Endothelial cell of umbilical vein (primary cell): ENCODE measurements around the gene ADH5. TPM values are rescaled to one million over a fixed set of nuclear protein-coding genes. Genes with fewer than 3 reads are reported as not detected.

Experiments
- BruUV-seq: library from RNA; stranded (reverse); fragments of 400-500 nt; replicated peaks from 2 replicates; lab custom pipeline; 2021; lab: Mats Ljungman, UMichigan
- CTCF ChIA-PET: fragments of 300-600, 350-600 bp; sonication (Branson Sonifier 250); formaldehyde crosslinking; loops from one replicate; lab custom pipeline; 2021; ENCODE audit warnings: antibody characterized with exemption, inconsistent platforms; lab: Charles Lee
- POLR2A ChIA-PET: fragments of 300-600, 350-600 bp; sonication (Branson Sonifier 250); formaldehyde crosslinking; loops from one replicate; lab custom pipeline; 2021; ENCODE audit warnings: antibody characterized with exemption, inconsistent platforms; lab: Charles Lee
- DNase-seq: peaks from one replicate; pipeline ENCODE4 v3.0.0-alpha.2; 2011; ENCODE audit warnings: low read depth, low spot score
- FAIRE-seq: peaks from 2 replicates; lab custom pipeline; 2011; peaks lifted over from hg19 to GRCh38; lab: Jason Lieb, UNC
- H2AFZ ChIP-seq: 2 replicates; pipeline ENCODE4 v1.6.0; 2012; ENCODE audit warnings: low read depth, low read length, control low read depth, inconsistent platforms
- H3K27ac ChIP-seq: 2 replicates; pipeline ENCODE4 v1.5.1; 2011; ENCODE audit warnings: low read depth, mild to moderate bottlenecking, control low read depth, low read length, moderate library complexity; ENCODE audit not compliant: insufficient read depth
- H3K27me3 ChIP-seq, 2 experiments: 2 replicates each; pipeline versions ENCODE4 v1.6.0 to v1.6.1; 2011; ENCODE audit warnings: low read length in 2 of 2, mixed read lengths in 1 of 2; ENCODE audit not compliant: control insufficient read depth in 2 of 2, insufficient read depth in 2 of 2
- H3K36me3 ChIP-seq, 2 experiments: 2 replicates in 1 of 2; 3 replicates in 1 of 2; pipeline ENCODE4 v1.5.1; 2011; ENCODE audit warnings: low read length in 2 of 2, mild to moderate bottlenecking in 1 of 2, moderate library complexity in 1 of 2; ENCODE audit not compliant: control insufficient read depth in 2 of 2, insufficient read depth in 2 of 2; ENCODE audit errors: extremely low read depth in 1 of 2
- H3K4me1 ChIP-seq: 3 replicates; pipeline ENCODE4 v1.5.1; 2011; ENCODE audit warnings: mild to moderate bottlenecking, low read length; ENCODE audit not compliant: control insufficient read depth, insufficient read depth; ENCODE audit errors: extremely low read depth
- H3K4me2 ChIP-seq: 2 replicates; pipeline ENCODE4 v1.6.1; 2011; ENCODE audit warnings: low read length, control low read depth, mixed read lengths; ENCODE audit not compliant: insufficient read depth
- H3K4me3 ChIP-seq, 3 experiments: fragments of 200-600 bp in 1 of 3; sonication (generic), shearing (Covaris generic) in 1 of 3; replicated peaks in 1 of 3; 2 replicates each; pipeline ENCODE4 v1.5.1; 2011 to 2016; ENCODE audit warnings: control low read depth in 3 of 3, low read length in 3 of 3, mild to moderate bottlenecking in 2 of 3, inconsistent platforms in 1 of 3, low read depth in 1 of 3, moderate library complexity in 1 of 3; ENCODE audit not compliant: insufficient read depth in 1 of 3
- H3K79me2 ChIP-seq: 2 replicates; pipeline ENCODE4 v1.6.0; 2012; ENCODE audit warnings: low read length, inconsistent platforms; ENCODE audit not compliant: control insufficient read depth, insufficient read depth
- H3K9ac ChIP-seq: replicated peaks from 2 replicates; pipeline ENCODE3; 2011; ENCODE audit warnings: low read length, control low read depth; ENCODE audit not compliant: insufficient read depth; ENCODE audit errors: extremely low read depth
- H3K9me1 ChIP-seq: replicated peaks from 3 replicates; pipeline ENCODE4 v1.6.0; 2011; ENCODE audit warnings: mild to moderate bottlenecking, low read length; ENCODE audit not compliant: control insufficient read depth, insufficient read depth; ENCODE audit errors: extremely low read depth
- H3K9me3 ChIP-seq: replicated peaks from 2 replicates; pipeline ENCODE4 v1.5.1; 2012; ENCODE audit warnings: low read length, inconsistent platforms; ENCODE audit not compliant: control insufficient read depth, insufficient read depth
- H4K20me1 ChIP-seq: replicated peaks from 2 replicates; pipeline ENCODE3; 2011; ENCODE audit warnings: mild to moderate bottlenecking, low read length; ENCODE audit not compliant: control insufficient read depth, insufficient read depth; ENCODE audit errors: extremely low read depth
- EZH2 ChIP-seq: IDR thresholded peaks from 2 replicates; pipeline ENCODE4 v1.6.1; 2012; ENCODE audit warnings: borderline replicate concordance, low read depth, mild to moderate bottlenecking, moderate library complexity, low read length, inconsistent platforms; ENCODE audit not compliant: severe bottlenecking
- FOS ChIP-seq: IDR thresholded peaks from 2 replicates; pipeline ENCODE4 v1.6.1; 2011; ENCODE audit warnings: mild to moderate bottlenecking, low read length, moderate library complexity, borderline replicate concordance; ENCODE audit not compliant: insufficient read depth
- GATA2 ChIP-seq: IDR thresholded peaks from 2 replicates; pipeline ENCODE4 v1.7.0; 2011; ENCODE audit warnings: low read depth, mild to moderate bottlenecking, moderate library complexity, mixed read lengths, low read length; ENCODE audit not compliant: insufficient read length, insufficient read depth
- MYC ChIP-seq: IDR thresholded peaks from one replicate; pipeline ENCODE4 v1.6.1; 2011; ENCODE audit warnings: mild to moderate bottlenecking, low read depth, low read length
- POLR2A ChIP-seq: IDR thresholded peaks from 2 replicates; pipeline ENCODE4 v1.6.1; 2012; ENCODE audit warnings: low read depth, mild to moderate bottlenecking, control low read depth, low read length
- POLR2AphosphoS5 ChIP-seq: IDR thresholded peaks from 2 replicates; pipeline ENCODE4 v1.6.1; 2012; ENCODE audit warnings: low read depth, mild to moderate bottlenecking, control low read depth, low read length, moderate library complexity; ENCODE audit not compliant: insufficient read depth
- dilution Hi-C: fragments of 300-500 bp; cut with MboI; formaldehyde crosslinking; loops from one replicate; pipeline ENCODE4 v1.15.0; 2019; ENCODE audit warnings: low sequenced_read_pairs; ENCODE audit not compliant: extremely low pct_ligation_motif_present
- intact Hi-C: fragments of 100-400 bp; cut with micrococcal nuclease; formaldehyde crosslinking; loops from one replicate; pipeline ENCODE4 v1.10.0; 2022
- polyA plus RNA-seq, 4 experiments: library from polyadenylated mRNA; depleted of rRNA in 3 of 4; stranded (reverse) in 3 of 4; unstranded in 1 of 4; fragments of >200 nt; gene quantifications; 2 replicates each; pipeline versions ENCODE4 v1.2.1 to v1.2.3, GENCODE V29; 2011 to 2012; ENCODE audit warnings: missing spikeins in 1 of 4
- total RNA-seq: library from RNA; stranded (reverse); gene quantifications from 2 replicates; pipeline ENCODE4 v1.2.3, GENCODE V29; 2021
- TF ChIP-seq, protein P1 (sequence below), 2 donors: IDR thresholded peaks; 1 replicate in 1 of 2; 2 replicates in 1 of 2; pipeline ENCODE4 v1.5.1; 2011; ENCODE audit warnings: low read length in 2 of 2, mild to moderate bottlenecking in 2 of 2, moderate library complexity in 2 of 2, control low read depth in 1 of 2, inconsistent platforms in 1 of 2, low read depth in 1 of 2; ENCODE audit not compliant: insufficient read depth in 1 of 2; ENCODE audit errors: extremely low read depth in 1 of 2
- TF ChIP-seq, protein P2 (sequence below): IDR thresholded peaks from 2 replicates; pipeline ENCODE4 v1.6.1; 2011; ENCODE audit not compliant: insufficient read depth, insufficient read length

Gene ADH5
- total and polyA plus RNA-seq, 2 donors (not counting 3 experiments of a cell fraction or from before 2014, with no cell fraction given) = 89.2 to 101 TPM

DNA sequence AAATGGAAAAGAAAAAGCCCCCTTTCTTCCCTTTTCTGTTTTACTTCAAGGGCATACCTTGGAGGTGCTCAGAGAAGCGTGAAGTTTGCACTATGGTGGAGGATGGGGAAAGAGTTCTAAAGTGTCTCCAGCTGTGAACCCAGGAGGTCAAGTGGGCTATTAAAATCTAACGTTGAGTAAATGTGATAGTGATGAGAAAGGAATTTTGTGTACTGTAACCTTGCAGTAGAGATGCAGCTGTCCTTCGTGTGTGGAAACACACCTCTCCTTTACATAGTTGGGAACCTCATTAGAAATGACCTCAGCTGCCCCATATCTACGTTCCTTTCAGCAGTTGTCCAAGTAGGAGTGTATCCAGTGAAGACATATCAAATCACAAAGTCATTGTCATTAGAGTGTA, 26.5 kb downstream of the ADH5 start:
- Histone ChIP-seq H3K4me1 (peaks cover 18% of the 10 kb centered on the region), H4K20me1 (no peaks in the 10 kb centered on the region), H3K27me3 (no peaks in the 10 kb centered on the region), H3K9me1 (no peaks in the 10 kb centered on the region), H3K79me2 (no peaks in the 10 kb centered on the region), H3K36me3 (peaks cover 3 to 5% of the 10 kb centered on the region in 2 experiments), H3K4me2 (no peak overlapping the region), H2AFZ (no peak overlapping the region), H3K27ac (no peak overlapping the region), H3K9me3 (no peaks in the 10 kb centered on the region), H3K9ac (no peak overlapping the region), H3K4me3 (no peak overlapping the region)
- DNase-seq = no peak
- ChIA-PET POLR2A (no interaction called here), CTCF (no interaction called here)
- BruUV-seq = no TSS peak
- TF ChIP-seq MYC (no peak), EZH2 (no peak), POLR2AphosphoS5 (no peak), GATA2 (no peak), POLR2A (no peak), FOS (no peak)
- TF ChIP-seq, protein P1, sequence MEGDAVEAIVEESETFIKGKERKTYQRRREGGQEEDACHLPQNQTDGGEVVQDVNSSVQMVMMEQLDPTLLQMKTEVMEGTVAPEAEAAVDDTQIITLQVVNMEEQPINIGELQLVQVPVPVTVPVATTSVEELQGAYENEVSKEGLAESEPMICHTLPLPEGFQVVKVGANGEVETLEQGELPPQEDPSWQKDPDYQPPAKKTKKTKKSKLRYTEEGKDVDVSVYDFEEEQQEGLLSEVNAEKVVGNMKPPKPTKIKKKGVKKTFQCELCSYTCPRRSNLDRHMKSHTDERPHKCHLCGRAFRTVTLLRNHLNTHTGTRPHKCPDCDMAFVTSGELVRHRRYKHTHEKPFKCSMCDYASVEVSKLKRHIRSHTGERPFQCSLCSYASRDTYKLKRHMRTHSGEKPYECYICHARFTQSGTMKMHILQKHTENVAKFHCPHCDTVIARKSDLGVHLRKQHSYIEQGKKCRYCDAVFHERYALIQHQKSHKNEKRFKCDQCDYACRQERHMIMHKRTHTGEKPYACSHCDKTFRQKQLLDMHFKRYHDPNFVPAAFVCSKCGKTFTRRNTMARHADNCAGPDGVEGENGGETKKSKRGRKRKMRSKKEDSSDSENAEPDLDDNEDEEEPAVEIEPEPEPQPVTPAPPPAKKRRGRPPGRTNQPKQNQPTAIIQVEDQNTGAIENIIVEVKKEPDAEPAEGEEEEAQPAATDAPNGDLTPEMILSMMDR (IDR thresholded peaks at IDR 0.05; ENCODE audit: extremely low read depth in 1 of 2, insufficient read depth in 1 of 2, low read depth in 1 of 2, low read length in 2 of 2) = no peak
- TF ChIP-seq, protein P2, sequence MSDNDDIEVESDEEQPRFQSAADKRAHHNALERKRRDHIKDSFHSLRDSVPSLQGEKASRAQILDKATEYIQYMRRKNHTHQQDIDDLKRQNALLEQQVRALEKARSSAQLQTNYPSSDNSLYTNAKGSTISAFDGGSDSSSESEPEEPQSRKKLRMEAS = no peak
- intact Hi-C loops = no loop called here
- dilution Hi-C loops = no loop called here
- no peak for FAIRE-seq
